Neural progenitor cell (in vitro differentiated cells): ENCODE measurements around the gene RB1. TPM values are rescaled to one million over a fixed set of nuclear protein-coding genes. Genes with fewer than 3 reads are reported as not detected.

ENCODE experiments used
- DNase-seq: peaks from one replicate; pipeline ENCODE4 v3.0.0-alpha.2; 2016; ENCODE audit warnings: low spot score
- H2AFZ ChIP-seq: fragments of 200-600 bp; sonication (generic); replicated peaks from 2 replicates; pipeline ENCODE4 v1.6.1; 2016; ENCODE audit warnings: antibody characterized with exemption
- H3F3A ChIP-seq: fragments of 200-600 bp; sonication (generic); 2 replicates; pipeline ENCODE4 v1.6.1; 2016; ENCODE audit warnings: antibody characterized with exemption, low read depth
- H3K27ac ChIP-seq: fragments of 200-600 bp; sonication (generic); 2 replicates; pipeline ENCODE4 v1.5.1; 2016; ENCODE audit warnings: mild to moderate bottlenecking
- H3K27me3 ChIP-seq: fragments of 200-600 bp; sonication (generic); 2 replicates; pipeline ENCODE4 v1.6.1; 2016; ENCODE audit warnings: mild to moderate bottlenecking, moderate library complexity
- H3K36me3 ChIP-seq: fragments of 200-600 bp; sonication (generic); 2 replicates; pipeline ENCODE4 v1.5.1; 2016
- H3K4me1 ChIP-seq: fragments of 200-600 bp; sonication (generic); 2 replicates; pipeline ENCODE4 v1.6.1; 2016; ENCODE audit warnings: mixed run types
- H3K4me2 ChIP-seq: fragments of 200-600 bp; sonication (generic); 2 replicates; pipeline ENCODE4 v1.6.1; 2016
- H3K4me3 ChIP-seq: fragments of 200-600 bp; sonication (generic); 2 replicates; pipeline ENCODE4 v1.5.1; 2016
- H3K79me2 ChIP-seq: fragments of 200-600 bp; sonication (generic); 2 replicates; pipeline ENCODE4 v1.6.1; 2016; ENCODE audit warnings: low read depth
- H3K9ac ChIP-seq: fragments of 200-600 bp; sonication (generic); 2 replicates; pipeline ENCODE4 v1.6.1; 2016
- H3K9me3 ChIP-seq: fragments of 200-600 bp; sonication (generic); 2 replicates; pipeline ENCODE4 v1.5.1; 2016; ENCODE audit warnings: low read depth
- H4K20me1 ChIP-seq: fragments of 200-600 bp; sonication (generic); 2 replicates; pipeline ENCODE4 v1.6.1; 2016; ENCODE audit warnings: low read depth
- H3K27ac Mint-ChIP-seq: 3 replicates; pipeline ENCODE4 v1.8.0; 2021; ENCODE audit warnings: mixed read lengths
- H3K27me3 Mint-ChIP-seq: 2 replicates; pipeline ENCODE4 v1.8.0; 2022; ENCODE audit warnings: low read depth, mild to moderate bottlenecking, inconsistent platforms, moderate library complexity, mixed read lengths; ENCODE audit not compliant: insufficient read depth
- H3K36me3 Mint-ChIP-seq: 3 replicates; pipeline ENCODE4 v1.8.0; 2021; ENCODE audit warnings: mixed read lengths
- H3K4me1 Mint-ChIP-seq: 3 replicates; pipeline ENCODE4 v1.8.0; 2021; ENCODE audit warnings: mixed read lengths
- H3K4me3 Mint-ChIP-seq: 3 replicates; pipeline ENCODE4 v1.8.0; 2021; ENCODE audit warnings: mild to moderate bottlenecking, moderate library complexity, mixed read lengths
- H3K9me3 Mint-ChIP-seq: 3 replicates; pipeline ENCODE4 v1.8.0; 2020; ENCODE audit warnings: mixed read lengths
- CTCF ChIP-seq: fragments of 200-600 bp; sonication (generic); IDR thresholded peaks from 2 replicates; pipeline ENCODE4 v1.5.1; 2017; ENCODE audit warnings: antibody characterized with exemption, mild to moderate bottlenecking
- EZH2 ChIP-seq: fragments of 200-600 bp; sonication (generic); IDR thresholded peaks from 2 replicates; pipeline ENCODE4 v1.6.1; 2017; ENCODE audit warnings: antibody characterized with exemption, mild to moderate bottlenecking, moderate library complexity
- EZH2phosphoT487 ChIP-seq: fragments of 200-600 bp; sonication (generic); IDR thresholded peaks from 2 replicates; pipeline ENCODE4 v1.6.1; 2017; ENCODE audit warnings: antibody characterized with exemption
- total RNA-seq: library from RNA; depleted of rRNA; stranded (reverse); fragments of >200 nt; gene quantifications from 2 replicates; pipeline ENCODE4 v1.2.3, GENCODE V29; 2015; ENCODE audit warnings: low replicate concordance

Gene RB1
- total RNA-seq, 1 donor from 2014 or later = 39.5 TPM

- no peaks in the 10 kb centered on the region for H4K20me1 ChIP-seq
- DNase-seq = no peak
- no peak overlapping the region for H3K27ac ChIP-seq
- H3K79me2 ChIP-seq = no peaks in the 10 kb centered on the region
- peaks cover 26% of the 10 kb centered on the region for H3K36me3 Mint-ChIP-seq
- no peak overlapping the region for H2AFZ ChIP-seq
- no peaks in the 10 kb centered on the region for H3K4me1 Mint-ChIP-seq
- no peaks in the 10 kb centered on the region for H3K9me3 ChIP-seq
- TF ChIP-seq EZH2 (no peak), CTCF (no peak), EZH2phosphoT487 (no peak)
- H3K4me1 ChIP-seq = no peaks in the 10 kb centered on the region
- no peak overlapping the region for H3K27ac Mint-ChIP-seq
- H3K9me3 Mint-ChIP-seq = no peaks in the 10 kb centered on the region
- H3K36me3 ChIP-seq = peaks cover 7% of the 10 kb centered on the region
- no peak overlapping the region for H3K9ac ChIP-seq
- no peaks in the 10 kb centered on the region for H3K27me3 ChIP-seq
- H3K27me3 Mint-ChIP-seq = peaks cover 2% of the 10 kb centered on the region
- H3K4me3 ChIP-seq = no peak overlapping the region
- no peaks in the 10 kb centered on the region for H3F3A ChIP-seq
- no peak overlapping the region for H3K4me3 Mint-ChIP-seq
- no peak overlapping the region for H3K4me2 ChIP-seq
Observed at GRCh38 chr13:48486836-48487235, 183.3 kb downstream of the RB1 start.

GRCh38 chr13:48487968-48488367, 184.4 kb downstream of the RB1 start:
- H3K9me3 ChIP-seq = no peaks in the 10 kb centered on the region
- H3K27me3 ChIP-seq = no peaks in the 10 kb centered on the region
- no peak overlapping the region for H3K27ac ChIP-seq
- Mint-ChIP-seq H3K27me3 (peaks cover 2% of the 10 kb centered on the region), H3K4me3 (no peak overlapping the region), H3K9me3 (no peaks in the 10 kb centered on the region), H3K36me3 (peaks cover 26% of the 10 kb centered on the region), H3K27ac (no peak overlapping the region), H3K4me1 (no peaks in the 10 kb centered on the region)
- H4K20me1 ChIP-seq = no peaks in the 10 kb centered on the region
- no peak for DNase-seq
- H3K4me3 ChIP-seq = no peak overlapping the region
- no peak overlapping the region for H3K4me2 ChIP-seq
- H3K4me1 ChIP-seq = no peaks in the 10 kb centered on the region
- H3K79me2 ChIP-seq = no peaks in the 10 kb centered on the region
- no peak overlapping the region for H2AFZ ChIP-seq
- H3K36me3 ChIP-seq = peaks cover 7% of the 10 kb centered on the region
- TF ChIP-seq CTCF (no peak), EZH2phosphoT487 (no peak)
- no peak overlapping the region for H3K9ac ChIP-seq
- H3F3A ChIP-seq = no peaks in the 10 kb centered on the region

- H3K79me2 ChIP-seq = no peaks in the 10 kb centered on the region
- no peaks in the 10 kb centered on the region for H3K27me3 Mint-ChIP-seq
- H3K36me3 Mint-ChIP-seq = peaks cover 25% of the 10 kb centered on the region
- no peak overlapping the region for H3K27ac ChIP-seq
- H3K4me1 ChIP-seq = no peaks in the 10 kb centered on the region
- H3K9ac ChIP-seq = no peak overlapping the region
- H3K4me3 Mint-ChIP-seq = no peak overlapping the region
- H3F3A ChIP-seq = no peaks in the 10 kb centered on the region
- H2AFZ ChIP-seq = no peak overlapping the region
- H3K4me2 ChIP-seq = no peak overlapping the region
- H3K4me3 ChIP-seq = no peak overlapping the region
- DNase-seq = no peak
- no peaks in the 10 kb centered on the region for H3K4me1 Mint-ChIP-seq
- no peaks in the 10 kb centered on the region for H3K9me3 ChIP-seq
- no peaks in the 10 kb centered on the region for H3K27me3 ChIP-seq
- H4K20me1 ChIP-seq = no peaks in the 10 kb centered on the region
- no peak for TF ChIP-seq EZH2
- TF ChIP-seq CTCF = no peak
- no peak for TF ChIP-seq EZH2phosphoT487
- H3K9me3 Mint-ChIP-seq = no peaks in the 10 kb centered on the region
- peaks cover 7% of the 10 kb centered on the region for H3K36me3 ChIP-seq
- H3K27ac Mint-ChIP-seq = no peak overlapping the region
Observed at GRCh38 chr13:48488995-48489394, 185.4 kb downstream of the RB1 start.

GRCh38 chr13:48489666-48490065, 186.1 kb downstream of the RB1 start:
- Histone ChIP-seq H3K36me3 (peaks cover 7% of the 10 kb centered on the region), H3K4me1 (no peaks in the 10 kb centered on the region), H3K9me3 (no peaks in the 10 kb centered on the region), H3K4me2 (no peak overlapping the region), H3K4me3 (no peak overlapping the region), H4K20me1 (no peaks in the 10 kb centered on the region), H3K9ac (no peak overlapping the region), H3F3A (no peaks in the 10 kb centered on the region), H3K79me2 (no peaks in the 10 kb centered on the region), H3K27me3 (no peaks in the 10 kb centered on the region), H2AFZ (no peak overlapping the region), H3K27ac (no peak overlapping the region)
- Mint-ChIP-seq H3K4me1 (no peaks in the 10 kb centered on the region), H3K27ac (no peak overlapping the region), H3K4me3 (no peak overlapping the region), H3K36me3 (peaks cover 25% of the 10 kb centered on the region), H3K27me3 (no peaks in the 10 kb centered on the region), H3K9me3 (no peaks in the 10 kb centered on the region)
- DNase-seq = no peak
- no peak for TF ChIP-seq CTCF
